Measurements from ENCODE around the gene SLC49A3.
"Not testable (repeated sequence)": the region's sequence is repeated elsewhere in the genome, so short reads cannot be mapped to it uniquely, and the experiment has no call there.

SLC49A3 gene

DNA sequence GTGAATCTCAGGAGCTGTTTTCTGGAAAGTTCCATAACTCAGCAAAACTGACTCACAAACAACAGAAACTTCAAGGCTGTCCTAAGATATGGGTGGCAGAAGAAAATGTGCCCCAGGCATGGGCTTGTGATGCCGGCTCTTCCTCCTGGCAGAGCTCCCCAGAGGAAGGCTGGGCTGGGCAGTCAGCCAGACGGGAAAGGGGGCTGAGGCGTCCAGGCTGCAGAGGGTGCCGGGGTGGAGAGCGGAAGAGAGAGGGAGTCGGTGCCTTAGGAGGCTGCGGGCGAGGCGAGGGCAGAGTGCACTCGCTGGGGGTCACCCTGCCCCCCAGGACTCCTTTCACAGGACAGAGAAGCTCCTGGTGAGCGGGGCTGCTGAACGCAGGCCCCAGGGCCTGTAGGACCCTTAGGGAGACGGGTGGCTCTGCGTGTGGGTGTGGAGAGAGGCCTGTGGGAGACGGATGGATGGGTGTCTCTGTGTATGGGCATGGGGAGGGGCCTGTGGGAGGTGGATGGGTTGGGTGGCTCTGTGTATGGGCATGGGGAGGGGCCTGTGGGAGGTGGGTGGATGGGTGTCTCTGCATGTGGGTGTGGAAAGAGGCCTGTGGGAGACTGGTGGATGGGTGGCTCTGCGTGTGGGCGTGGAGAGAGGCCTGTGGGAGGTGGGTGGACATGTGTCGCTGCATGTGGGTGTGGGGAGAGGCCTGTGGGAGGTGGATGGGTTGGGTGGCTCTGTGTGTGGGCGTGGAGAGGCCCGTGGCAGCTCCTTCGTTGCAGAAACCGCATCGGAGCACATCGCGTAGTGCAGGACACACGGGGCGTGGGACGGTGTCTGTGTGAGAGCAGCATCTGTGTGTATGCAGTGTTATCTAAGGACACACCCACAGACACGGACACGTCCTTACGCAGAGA lies 32.6 kb upstream of the SLC49A3 start:
- DNase-seq: no peak

- DNase-seq: no peak
Measured at GRCh38 chr4:720111-720860, 31.3 kb upstream of the SLC49A3 start.

DNA sequence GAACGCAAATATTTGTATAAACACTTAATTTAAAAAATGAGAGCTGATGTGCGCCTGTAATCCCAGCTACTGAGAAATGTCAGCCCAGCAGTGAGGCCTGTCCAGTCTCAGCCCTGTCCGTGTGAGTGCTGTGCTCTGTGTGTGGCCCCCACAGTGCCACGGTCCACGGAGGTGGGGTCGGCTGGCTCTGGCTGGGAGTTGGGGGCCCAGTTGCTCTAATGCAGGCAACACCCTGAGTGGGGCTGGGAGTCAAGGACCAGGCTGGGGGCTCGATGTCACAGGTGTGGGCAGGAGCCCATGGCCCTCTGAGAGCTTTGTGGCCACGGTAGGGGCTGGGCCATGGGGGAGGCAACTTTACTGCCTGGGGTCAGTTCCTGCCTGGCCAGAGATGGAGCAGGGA lies 29.5 kb upstream of the SLC49A3 start:
- DNase-seq: no peak

DNA sequence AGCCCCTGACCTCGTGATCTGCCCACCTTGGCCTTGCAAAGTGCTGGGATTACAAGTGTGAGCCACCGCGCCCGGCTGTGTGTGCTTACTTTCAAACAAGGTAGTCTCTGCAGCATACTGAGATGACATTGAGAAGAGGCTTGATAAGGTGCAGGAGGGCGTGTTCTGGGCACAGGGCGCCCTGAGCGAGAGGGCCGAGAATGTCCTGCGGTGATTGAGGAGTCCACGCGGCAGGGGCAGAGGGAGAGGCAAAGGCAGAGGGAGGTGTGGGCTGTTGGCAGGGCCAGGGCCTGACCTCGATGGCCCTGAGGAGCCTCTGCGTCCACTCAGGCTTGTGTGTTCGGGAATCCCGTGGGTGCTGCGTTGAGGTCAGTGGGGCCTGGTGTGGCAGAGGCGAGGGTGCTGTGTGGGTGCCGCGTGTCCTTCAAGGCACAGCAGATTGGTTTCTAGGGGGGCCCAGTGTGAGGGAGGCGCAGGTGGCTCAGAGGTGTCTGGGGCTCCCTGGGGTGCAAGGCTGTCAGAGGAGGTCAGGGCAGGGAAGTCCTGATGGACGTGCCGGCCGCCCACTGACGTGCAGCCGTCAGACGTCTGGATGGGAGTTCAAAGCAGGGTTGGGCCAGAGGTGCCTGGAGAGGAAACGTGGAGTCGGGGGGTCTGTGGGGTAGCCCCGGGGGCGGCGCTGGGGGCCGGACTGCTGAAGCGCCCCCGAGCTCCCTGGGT lies 28.8 kb upstream of the SLC49A3 start:
- no peak for DNase-seq

DNA sequence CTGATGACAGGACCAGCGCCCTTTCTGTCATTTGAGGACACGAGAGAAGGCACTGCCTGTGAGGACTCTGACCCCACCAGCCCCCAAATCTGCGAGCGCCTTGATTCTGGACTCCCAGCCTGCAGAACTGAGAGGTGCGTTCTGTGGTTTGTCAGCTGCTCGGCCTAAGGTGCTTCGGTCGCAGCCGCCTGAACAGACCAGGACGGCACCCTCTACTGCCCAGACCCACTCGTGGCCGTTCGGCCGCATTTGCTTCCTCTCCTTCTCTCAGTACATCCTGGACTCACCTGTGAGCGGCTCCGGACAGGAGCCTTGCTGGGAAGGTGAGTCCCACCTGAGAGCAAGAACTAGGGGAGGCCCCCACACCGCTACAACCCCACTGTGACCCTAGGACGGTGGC lies 25.1 kb upstream of the SLC49A3 start:
- DNase-seq: no peak

GRCh38 chr4:712916-713632 lies 24.1 kb upstream of the SLC49A3 start:
- no peak for DNase-seq

DNA sequence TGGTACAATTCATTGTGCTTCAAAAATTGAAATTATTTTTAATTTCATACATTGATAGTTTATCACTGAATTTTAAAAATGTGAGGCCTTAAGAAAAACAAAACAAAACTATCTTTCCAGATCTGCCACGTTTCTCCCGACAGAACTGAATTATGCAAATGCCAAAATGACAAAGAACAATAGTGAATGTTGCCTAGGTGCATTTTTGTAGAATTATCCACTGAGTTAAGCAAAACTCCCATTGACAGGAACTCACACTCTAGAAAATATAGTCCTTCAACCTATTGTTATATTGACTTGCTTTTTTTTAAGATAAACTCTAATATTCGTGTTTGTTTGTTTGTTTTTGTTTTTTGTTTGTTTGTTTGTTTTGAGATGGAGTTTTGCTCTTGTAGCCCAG lies 23.1 kb upstream of the SLC49A3 start:
- no peak for DNase-seq

DNA sequence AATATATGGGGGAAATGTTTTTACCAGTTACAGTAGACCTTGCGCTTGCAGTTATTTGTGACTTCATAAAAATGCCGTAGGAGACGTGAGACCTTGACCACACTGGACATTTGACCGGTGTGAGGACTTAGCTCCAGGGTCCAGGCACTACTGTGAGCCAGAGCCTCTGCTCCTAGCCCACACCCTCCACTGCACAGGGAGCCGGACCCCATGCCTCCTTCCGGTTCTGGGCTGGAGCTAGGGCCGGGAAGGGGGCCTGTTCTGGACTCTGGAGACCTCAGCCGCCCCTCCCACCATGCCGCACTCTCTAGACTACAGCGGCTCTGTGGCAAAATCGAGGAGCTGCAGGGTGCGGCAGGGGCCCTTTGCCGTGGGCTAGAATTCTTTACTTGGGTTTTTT lies 22.0 kb upstream of the SLC49A3 start:
- no peak for DNase-seq

- DNase-seq: no peak
Measured at GRCh38 chr4:710116-710515, 21.2 kb upstream of the SLC49A3 start.

- DNase-seq: no peak
Measured at GRCh38 chr4:709348-709747, 20.4 kb upstream of the SLC49A3 start.

DNA sequence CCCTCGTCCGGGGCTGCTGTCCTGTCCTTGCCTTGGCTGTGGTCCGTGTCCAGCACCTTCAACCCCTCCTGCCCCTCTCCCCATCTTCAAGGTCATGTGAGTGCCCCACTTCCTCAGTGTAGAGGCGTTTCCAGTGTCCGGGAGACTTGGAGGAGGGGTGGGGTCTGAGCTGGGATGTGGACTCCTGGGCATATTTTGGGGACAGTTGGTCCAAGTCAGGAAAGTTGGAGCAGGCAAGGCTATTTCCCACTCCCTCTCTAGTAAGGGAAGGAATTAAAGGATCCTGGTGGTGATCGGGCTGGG lies 19.6 kb upstream of the SLC49A3 start:
- no peak for DNase-seq

GRCh38 chr4:707929-708630 lies 19.1 kb upstream of the SLC49A3 start:
- DNase-seq: no peak

- no peak for DNase-seq
Measured at GRCh38 chr4:706834-707598, 18.1 kb upstream of the SLC49A3 start.

- DNase-seq: not testable (repeated sequence)
Measured at GRCh38 chr4:706083-706633, 17.2 kb upstream of the SLC49A3 start.

GRCh38 chr4:705278-706082 lies 16.5 kb upstream of the SLC49A3 start, which contains the start of gene PCGF3:
Gene PCGF3 (plus strand): TSS chr4:705832. CDS start chr4:733681, 27,849 bp downstream.
- peak; percentile 93 for DNase-seq

- DNase-seq: no peak
Measured at GRCh38 chr4:704971-705277, 16.0 kb upstream of the SLC49A3 start.

DNA sequence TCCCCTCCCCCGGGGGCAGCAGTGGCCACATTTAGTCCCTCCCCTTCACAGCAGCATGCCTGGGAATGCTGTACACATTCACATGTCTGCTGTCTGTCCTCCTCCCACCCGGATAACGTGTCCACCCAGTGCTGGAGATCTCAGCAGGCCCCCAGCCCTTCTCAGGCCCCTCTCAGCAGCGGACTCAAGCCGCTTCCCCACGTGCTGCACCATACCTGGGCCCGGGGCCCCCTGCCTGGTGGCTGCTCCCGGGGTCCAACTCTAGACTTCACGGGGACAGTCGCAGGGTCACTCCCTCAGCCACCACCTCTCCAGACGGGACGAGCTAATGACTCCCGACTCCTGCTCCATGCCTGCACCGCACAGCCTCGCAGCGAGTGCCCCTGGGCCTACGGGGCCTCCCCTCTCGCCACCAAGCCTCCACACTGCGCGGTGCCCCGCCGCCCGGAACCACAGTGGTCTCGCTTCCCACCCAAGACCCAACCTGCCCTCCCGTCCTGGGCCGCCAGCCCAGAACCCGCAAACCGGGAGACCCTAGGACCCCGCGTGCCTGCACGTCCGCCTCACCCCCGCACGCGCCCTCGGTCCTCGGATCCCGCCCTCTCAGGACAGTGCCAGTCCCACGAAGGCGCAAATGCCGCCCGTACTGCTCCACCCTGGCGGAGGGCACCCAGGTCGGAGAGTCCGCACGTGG lies 15.4 kb upstream of the SLC49A3 start:
- no peak for DNase-seq

DNA sequence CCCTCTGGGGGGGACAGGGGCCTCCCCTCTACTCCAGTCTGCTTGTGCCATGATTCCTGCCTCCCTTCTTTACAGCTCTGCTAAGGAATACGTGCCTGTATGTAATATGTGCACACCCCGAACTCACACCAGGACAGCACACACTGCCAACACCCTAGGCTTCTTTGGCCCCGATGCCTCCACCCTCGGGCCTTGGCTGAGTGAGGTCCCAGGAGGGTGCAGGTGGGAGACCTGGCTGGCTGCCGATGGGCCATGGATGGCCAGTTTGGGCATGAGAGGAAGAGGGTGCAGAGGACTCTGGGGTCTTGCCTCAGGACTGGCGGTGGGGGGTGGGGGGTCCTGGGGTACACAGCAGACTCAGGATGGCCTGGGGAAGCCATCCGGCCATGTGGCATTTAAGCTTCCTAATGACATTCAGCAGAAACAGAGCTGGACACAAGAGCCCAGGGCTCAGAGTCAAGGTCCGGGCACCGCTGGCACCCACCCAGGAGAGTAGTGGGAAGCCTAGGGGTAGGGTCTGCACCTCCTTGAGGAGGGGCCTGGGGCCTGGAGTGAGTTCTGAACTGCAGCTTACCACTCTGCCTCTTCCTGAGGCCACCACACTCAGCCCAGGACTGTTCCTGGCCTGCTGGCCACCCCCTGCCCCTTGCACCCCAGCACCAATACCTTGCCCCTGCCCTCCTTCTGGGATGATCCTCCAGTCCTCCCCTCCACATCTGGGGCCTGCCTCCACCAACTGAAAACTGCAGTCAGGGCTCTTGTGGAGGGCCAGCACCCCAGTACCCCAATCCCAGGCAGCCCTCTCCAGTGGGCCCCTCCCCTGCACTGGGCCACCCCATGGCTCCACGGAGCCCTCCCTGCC lies 14.6 kb upstream of the SLC49A3 start:
- DNase-seq: no peak

DNA sequence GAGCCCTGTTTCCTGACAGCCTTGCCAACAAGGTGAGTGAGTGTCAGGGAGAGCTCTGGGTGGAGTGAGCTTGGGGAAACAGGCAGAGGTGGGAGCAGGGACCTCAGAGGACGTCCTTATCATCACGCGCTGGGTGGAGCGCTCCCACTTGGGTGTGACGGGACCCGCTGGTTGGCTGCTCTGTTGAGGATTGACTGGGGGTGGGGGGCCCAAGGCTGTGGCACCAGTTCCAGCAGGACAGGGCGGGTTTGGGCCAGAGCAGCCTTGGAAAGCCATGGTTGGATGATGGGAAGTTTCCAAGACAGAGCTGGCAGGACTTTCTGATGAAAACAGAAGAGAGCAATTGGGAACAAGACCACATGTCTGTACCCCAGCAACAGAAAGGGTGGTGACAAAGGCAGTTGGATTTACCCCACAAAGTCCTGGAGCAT lies 13.7 kb upstream of the SLC49A3 start:
- no peak for DNase-seq

All from NCI-H1436 (cell line).